NCI-H1417 treated with DMSO at 0.1 percent for 48 hours (cell line): Measurements from ENCODE around the gene FIGNL2.
"Not testable (repeated sequence)": the region's sequence is repeated elsewhere in the genome, so short reads cannot be mapped to it uniquely, and the experiment has no call there.

ENCODE experiments used
- DNase-seq: peaks from one replicate; lab custom pipeline; 2025; lab: John Stamatoyannopoulos, UW

FIGNL2 gene

GRCh38 chr12:51836041-51836826, 12.3 kb downstream of the FIGNL2 start:
- no peak for DNase-seq

GRCh38 chr12:51834411-51834810, 14.1 kb downstream of the FIGNL2 start:
- no peak for DNase-seq

GRCh38 chr12:51833448-51834227, 14.9 kb downstream of the FIGNL2 start:
- no peak for DNase-seq

GRCh38 chr12:51832354-51833107, 16.0 kb downstream of the FIGNL2 start:
- no peak for DNase-seq

GRCh38 chr12:51831817-51832216, 16.7 kb downstream of the FIGNL2 start:
- DNase-seq = not testable (repeated sequence)

GRCh38 chr12:51829641-51830040, 18.9 kb downstream of the FIGNL2 start:
- no peak for DNase-seq

GRCh38 chr12:51829011-51829481, 19.5 kb downstream of the FIGNL2 start:
- DNase-seq = no peak

GRCh38 chr12:51827925-51828818, 20.3 kb downstream of the FIGNL2 start:
- no peak for DNase-seq

- DNase-seq = no peak
Observed at GRCh38 chr12:51826881-51827280, 21.6 kb downstream of the FIGNL2 start.

- DNase-seq = no peak
Observed at GRCh38 chr12:51825216-51825615, 23.3 kb downstream of the FIGNL2 start.

- peak; percentile 14 for DNase-seq
Observed at GRCh38 chr12:51823875-51824565, 24.5 kb downstream of the FIGNL2 start.

GRCh38 chr12:51822956-51823355, 25.6 kb downstream of the FIGNL2 start:
- DNase-seq = no peak

GRCh38 chr12:51822261-51822616, 26.3 kb downstream of the FIGNL2 start:
- no peak for DNase-seq

GRCh38 chr12:51821440-51822260, 26.9 kb downstream of the FIGNL2 start:
- DNase-seq = no peak

GRCh38 chr12:51820526-51821439, 27.7 kb downstream of the FIGNL2 start:
- DNase-seq = peak; percentile 19

- DNase-seq = no peak
Observed at GRCh38 chr12:51819736-51820525, 28.6 kb downstream of the FIGNL2 start.

GRCh38 chr12:51818566-51819300, 29.8 kb downstream of the FIGNL2 start:
- no peak for DNase-seq
